ELR (cell line): ENCODE measurements around the gene AGMO.

Experiments used
- DNase-seq: peaks from one replicate; pipeline ENCODE4 v3.0.0-alpha.2; 2015; ENCODE audit warnings: low read depth

AGMO gene

GRCh38 chr7:15561835-15562234 is at the start of gene AGMO:
Gene AGMO, minus strand, starts transcription at chr7:15562015.
- peak; percentile 19 for DNase-seq

GRCh38 chr7:15610503-15610902 is 48.7 kb upstream of the AGMO start:
- DNase-seq: no peak

GRCh38 chr7:15609287-15609686 is 47.5 kb upstream of the AGMO start:
- no peak for DNase-seq

- DNase-seq: no peak
These were observed 45.9 kb upstream of the AGMO start for GRCh38 chr7:15607529-15608210.

GRCh38 chr7:15606561-15606960 is 44.7 kb upstream of the AGMO start:
- no peak for DNase-seq

GRCh38 chr7:15604166-15604565 is 42.4 kb upstream of the AGMO start:
- DNase-seq: no peak

- peak; percentile 33 for DNase-seq
These were observed 41.3 kb upstream of the AGMO start for GRCh38 chr7:15603124-15603523.

- DNase-seq: no peak
These were observed 40.4 kb upstream of the AGMO start for GRCh38 chr7:15602236-15602635.

GRCh38 chr7:15601175-15601574 is 39.4 kb upstream of the AGMO start:
- DNase-seq: no peak

GRCh38 chr7:15600298-15600697 is 38.5 kb upstream of the AGMO start:
- DNase-seq: no peak

GRCh38 chr7:15594461-15594860 is 32.6 kb upstream of the AGMO start:
- DNase-seq: no peak

- no peak for DNase-seq
These were observed 31.6 kb upstream of the AGMO start for GRCh38 chr7:15593382-15593781.

GRCh38 chr7:15586266-15586665 is 24.5 kb upstream of the AGMO start:
- no peak for DNase-seq

GRCh38 chr7:15584575-15584974 is 22.8 kb upstream of the AGMO start:
- no peak for DNase-seq

GRCh38 chr7:15582773-15583172 is 21.0 kb upstream of the AGMO start:
- no peak for DNase-seq

GRCh38 chr7:15581352-15581951 is 19.6 kb upstream of the AGMO start:
- DNase-seq: no peak

- no peak for DNase-seq
These were observed 19.0 kb upstream of the AGMO start for GRCh38 chr7:15580604-15581351.

- DNase-seq: no peak
These were observed 15.8 kb upstream of the AGMO start for GRCh38 chr7:15577600-15577999.

- peak; percentile 36 for DNase-seq
These were observed 9.6 kb upstream of the AGMO start for GRCh38 chr7:15571301-15571878.

- DNase-seq: no peak
These were observed 5.8 kb upstream of the AGMO start for GRCh38 chr7:15567652-15568051.

- no peak for DNase-seq
These were observed 5.2 kb upstream of the AGMO start for GRCh38 chr7:15567036-15567435.

- no peak for DNase-seq
These were observed 4.7 kb upstream of the AGMO start for GRCh38 chr7:15566476-15566875.

GRCh38 chr7:15560968-15561367 is 847 bp downstream of the AGMO start:
- no peak for DNase-seq
